IPS DF 4.7 (cell line): ENCODE results near the gene MASTL.

ENCODE experiments used
- DNase-seq: peaks from one replicate; pipeline ENCODE4 v3.0.0-alpha.2; 2013; ENCODE audit warnings: low spot score; ENCODE audit errors: extremely low read depth

Gene MASTL

GRCh38 chr10:27225011-27225590, 69.9 kb downstream of the MASTL start:
- DNase-seq = no peak

DNA sequence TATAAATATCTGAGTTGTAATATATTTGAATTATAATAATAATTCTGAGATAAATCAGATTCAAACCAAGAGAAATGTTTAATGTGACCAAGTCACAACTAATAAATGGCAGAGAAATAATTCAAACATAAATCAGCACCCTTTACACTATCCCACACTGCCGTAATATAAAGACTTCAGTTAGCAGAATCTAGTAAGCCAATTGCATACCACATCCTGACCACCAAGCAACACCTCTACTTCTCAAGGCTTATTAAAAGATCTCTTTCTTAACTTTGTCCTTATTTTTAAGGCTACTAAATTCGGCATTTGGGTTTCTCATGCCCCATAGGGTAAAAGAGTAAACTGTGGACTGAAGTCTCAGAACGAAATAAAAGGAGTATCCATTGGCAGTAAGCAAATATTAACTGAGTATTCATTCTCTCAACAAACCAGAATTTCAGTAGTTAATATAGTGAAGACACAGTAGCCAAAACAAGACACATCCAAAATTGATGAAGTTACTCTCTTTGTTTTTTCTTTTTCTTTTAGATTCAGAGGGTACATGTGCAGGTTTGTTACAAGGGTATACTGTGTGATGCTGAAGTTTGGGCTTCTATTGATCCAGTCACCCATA, 70.6 kb downstream of the MASTL start:
- no peak for DNase-seq

- no peak for DNase-seq
Measured at GRCh38 chr10:27230022-27230421, 74.9 kb downstream of the MASTL start.

- DNase-seq = no peak
Measured at GRCh38 chr10:27235706-27236105, 80.6 kb downstream of the MASTL start.
